DMS53 treated with DMSO at 0.1 percent for 48 hours (cell line): ENCODE measurements around the gene TBC1D2.

Experiments used
- DNase-seq: peaks from one replicate; lab custom pipeline; 2025; ENCODE audit not compliant: unreplicated experiment; lab: John Stamatoyannopoulos, UW

Gene TBC1D2

GRCh38 chr9:98219364-98219716 is 36.1 kb downstream of the TBC1D2 start:
- DNase-seq: peak; percentile 96

- peak; percentile 96 for DNase-seq
Observed at GRCh38 chr9:98218562-98219363, 36.7 kb downstream of the TBC1D2 start.

GRCh38 chr9:98217255-98217654 is 38.2 kb downstream of the TBC1D2 start:
- no peak for DNase-seq

DNA sequence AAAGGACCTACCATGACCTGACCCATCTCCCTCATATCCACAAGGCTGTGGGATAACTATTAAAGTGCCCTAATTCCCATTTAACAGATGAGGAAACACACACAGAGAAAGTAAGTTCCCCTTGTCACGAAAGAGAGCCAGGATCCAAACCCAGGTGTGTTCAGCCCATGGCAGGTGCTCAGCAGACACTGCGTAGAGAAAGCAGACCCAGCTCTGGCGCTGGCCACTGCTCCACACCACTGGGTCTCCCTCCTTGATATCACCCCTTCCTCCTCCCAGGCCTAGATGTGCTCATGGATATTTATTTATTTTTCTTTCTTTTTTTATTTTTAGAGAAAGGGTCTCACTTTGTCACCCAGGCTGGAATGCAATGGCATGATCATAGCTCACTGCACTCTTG is 39.1 kb downstream of the TBC1D2 start:
- no peak for DNase-seq

GRCh38 chr9:98215821-98216220 is 39.6 kb downstream of the TBC1D2 start:
- DNase-seq: no peak

- DNase-seq: no peak
Observed at GRCh38 chr9:98215271-98215670, 40.2 kb downstream of the TBC1D2 start.

GRCh38 chr9:98214811-98215210 is 40.6 kb downstream of the TBC1D2 start:
- DNase-seq: no peak

GRCh38 chr9:98211260-98211659 is 44.2 kb downstream of the TBC1D2 start:
- DNase-seq: no peak

DNA sequence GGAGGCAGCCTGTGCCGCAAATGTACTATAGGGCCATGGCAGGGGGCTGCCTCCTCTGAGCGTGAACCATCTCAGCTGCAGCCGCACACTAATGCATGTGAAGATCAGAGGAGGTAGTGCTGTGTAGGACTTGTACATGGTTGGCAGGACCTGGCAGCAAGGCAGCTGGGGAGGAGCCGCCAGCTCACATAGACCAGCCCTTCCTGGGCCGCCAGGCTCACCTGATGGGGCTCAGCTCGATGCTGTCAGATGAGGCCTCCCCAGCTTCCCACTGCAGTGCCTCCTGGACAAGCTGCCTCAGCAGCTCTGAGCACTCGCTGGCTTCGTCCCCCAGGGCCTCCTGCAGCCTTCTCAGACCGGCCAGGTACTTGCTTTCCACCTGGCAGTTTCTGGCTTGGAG is 45.0 kb downstream of the TBC1D2 start:
- no peak for DNase-seq

GRCh38 chr9:98209530-98209929 is 45.9 kb downstream of the TBC1D2 start:
- no peak for DNase-seq

DNA sequence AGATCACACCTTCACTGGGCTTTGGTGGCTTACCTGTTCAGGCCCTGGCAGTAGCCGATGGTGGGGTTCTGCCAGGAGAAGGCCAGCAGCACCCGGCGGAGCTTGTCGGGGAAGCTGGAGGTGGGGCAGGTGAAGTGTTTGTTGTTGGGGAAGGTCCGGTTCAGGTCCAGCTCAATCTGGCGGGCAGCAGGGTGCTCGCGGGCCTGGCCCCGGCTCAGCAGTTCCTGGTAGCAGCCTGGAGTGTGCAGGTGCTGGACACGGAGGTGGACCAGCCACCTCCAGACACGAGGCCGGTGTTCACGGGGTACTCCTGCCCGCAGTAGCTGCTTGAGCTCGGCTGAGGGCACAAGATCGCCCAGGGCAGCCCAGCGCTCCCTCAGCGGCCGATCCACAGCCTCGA is 46.8 kb downstream of the TBC1D2 start:
- DNase-seq: no peak

DNA sequence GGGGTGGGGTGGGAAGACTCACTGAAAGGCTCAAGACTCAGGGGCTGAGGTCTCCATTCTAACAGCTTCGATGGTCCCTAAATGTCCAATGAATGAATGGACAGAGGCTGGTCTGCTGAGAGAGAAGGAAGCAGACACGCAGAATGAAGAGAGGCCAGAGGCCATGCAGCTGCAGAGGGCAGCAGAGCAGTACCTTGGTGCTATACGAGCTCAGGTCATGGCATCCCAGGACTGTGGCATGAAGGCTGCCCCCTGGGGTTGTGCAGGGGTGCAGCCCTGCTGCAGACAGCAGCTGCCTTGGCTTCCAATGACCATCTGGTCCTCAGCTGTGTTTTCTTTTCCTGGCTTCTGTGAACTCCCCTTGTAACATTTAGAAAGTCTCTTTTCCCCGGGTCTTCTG is 47.8 kb downstream of the TBC1D2 start:
- no peak for DNase-seq

GRCh38 chr9:98206754-98207153 is 48.7 kb downstream of the TBC1D2 start:
- no peak for DNase-seq

DNA sequence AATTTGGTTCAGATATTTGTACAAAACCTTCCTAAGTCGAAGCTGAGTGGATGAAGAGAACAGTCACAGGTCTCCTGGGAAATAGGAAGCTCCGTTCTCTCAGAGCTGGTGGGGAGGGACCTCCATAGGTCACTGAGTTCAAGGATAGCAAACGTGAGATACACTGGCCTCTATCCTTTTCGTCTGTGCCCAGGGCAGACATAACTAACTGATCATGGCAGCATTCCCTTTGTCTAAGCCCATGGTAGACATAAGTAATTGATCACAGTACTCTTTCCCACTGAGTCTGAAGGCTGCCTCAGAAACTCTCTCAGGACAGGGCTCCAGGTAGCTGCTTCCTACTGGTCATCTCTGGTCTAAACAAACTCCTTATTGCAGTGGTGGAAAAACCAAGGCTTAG is 50.8 kb downstream of the TBC1D2 start:
- DNase-seq: no peak

GRCh38 chr9:98203153-98203552 is 52.3 kb downstream of the TBC1D2 start:
- DNase-seq: no peak

DNA sequence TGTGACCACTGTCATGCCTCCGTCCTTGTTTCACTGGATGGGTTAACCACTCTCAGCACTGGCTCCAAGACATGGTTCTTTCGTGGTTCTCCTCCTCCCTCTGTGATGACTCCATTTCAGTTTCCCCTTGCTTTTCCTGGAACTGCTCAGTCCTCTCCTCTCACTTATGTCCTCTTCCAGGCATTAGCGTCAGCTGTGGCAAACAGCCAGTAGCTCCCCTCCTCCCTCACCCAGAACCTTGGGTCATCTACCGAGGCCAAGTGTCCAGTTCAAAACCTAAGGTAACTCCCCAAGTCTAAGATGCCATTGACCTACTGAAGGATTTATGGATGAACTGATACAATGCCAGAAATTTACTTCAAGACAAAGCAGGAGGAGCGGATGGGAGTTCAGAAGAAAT is 53.2 kb downstream of the TBC1D2 start:
- no peak for DNase-seq

GRCh38 chr9:98201749-98202148 is 53.7 kb downstream of the TBC1D2 start:
- no peak for DNase-seq

- no peak for DNase-seq
Observed at GRCh38 chr9:98201102-98201501, 54.3 kb downstream of the TBC1D2 start.

- DNase-seq: no peak
Observed at GRCh38 chr9:98199388-98200033, 55.9 kb downstream of the TBC1D2 start.

DNA sequence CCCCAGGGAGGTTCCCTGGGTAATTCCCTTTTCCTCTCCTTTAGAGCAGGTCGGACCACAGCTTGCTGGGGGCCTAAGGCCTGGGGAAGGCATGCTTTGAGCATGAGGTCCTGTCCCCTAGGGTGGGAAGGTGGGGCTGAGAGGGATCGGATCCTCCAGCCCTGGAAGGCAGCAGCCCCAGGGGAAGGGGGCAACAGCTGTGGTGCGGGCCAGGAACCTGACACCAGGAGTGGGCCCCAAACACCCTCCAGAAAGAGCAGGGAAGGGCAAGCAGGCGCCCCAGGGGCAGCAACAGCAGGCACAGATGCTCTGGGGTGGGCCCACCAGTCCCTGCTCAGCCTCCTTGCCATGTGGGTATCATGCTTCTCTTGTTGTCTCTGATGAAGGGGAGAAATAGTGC is 59.8 kb downstream of the TBC1D2 start:
- DNase-seq: no peak

DNA sequence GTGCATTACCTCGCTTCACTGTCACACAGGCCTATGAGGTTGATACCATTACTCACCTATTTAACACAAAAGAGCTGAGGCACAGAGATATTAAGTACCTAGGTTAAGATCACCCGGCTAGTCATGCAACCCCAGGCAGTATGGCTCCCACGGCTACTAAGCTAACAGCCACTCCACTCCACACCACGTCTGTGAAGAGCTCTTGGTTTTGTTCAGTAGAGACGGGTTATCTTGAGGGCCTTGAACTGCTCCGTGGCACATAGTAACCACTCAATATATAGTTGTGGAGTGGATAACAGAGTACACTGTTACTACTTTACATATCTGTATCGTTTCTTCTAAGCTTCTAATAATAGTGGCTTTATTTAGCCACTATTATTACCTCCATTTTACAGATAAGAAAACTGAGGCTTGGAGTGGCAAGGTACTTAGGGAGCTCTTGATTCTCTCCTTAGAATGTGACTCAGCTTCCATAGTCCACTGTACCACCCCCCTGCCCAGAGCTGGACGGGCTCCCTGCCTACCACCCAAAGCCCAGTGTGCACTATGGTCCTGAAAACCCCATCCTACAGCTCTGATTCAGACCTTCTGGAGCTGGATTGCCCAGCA is 62.0 kb downstream of the TBC1D2 start:
- no peak for DNase-seq
